HG02840 (cell line): ENCODE results near the gene SLC35F4.
A peak's percentile ranks its signal among the peaks of the same experiment; 100 is the strongest.

Experiments
- ATAC-seq: cut with Tn5 transposase; IDR thresholded peaks from one replicate; pipeline ENCODE4 v1.9.1; 2021; ENCODE audit warnings: mild to moderate bottlenecking, moderate library complexity, moderate number of reproducible peaks; ENCODE audit not compliant: unreplicated experiment, low FRiP score

The SLC35F4 gene

DNA sequence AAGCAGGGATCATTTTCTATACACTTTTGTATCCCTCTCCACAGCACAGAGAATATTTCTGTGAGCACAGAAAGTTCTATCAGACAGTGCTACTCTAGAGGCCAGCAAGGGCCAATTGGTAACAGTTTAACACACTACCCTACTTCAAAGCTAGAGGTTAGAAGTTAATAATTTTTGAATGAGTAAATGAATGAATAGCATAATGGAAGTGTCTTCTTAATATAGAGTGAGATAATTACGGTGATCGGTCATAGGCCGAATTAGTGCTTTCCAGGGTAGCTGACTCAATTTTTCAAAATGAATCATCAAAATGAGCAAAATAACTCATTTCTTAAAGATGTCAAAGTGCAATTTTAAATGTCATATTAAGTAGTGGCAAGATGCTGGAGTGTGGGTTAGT, 305.2 kb downstream of the SLC35F4 start:
- ATAC-seq: peak; percentile 84

DNA sequence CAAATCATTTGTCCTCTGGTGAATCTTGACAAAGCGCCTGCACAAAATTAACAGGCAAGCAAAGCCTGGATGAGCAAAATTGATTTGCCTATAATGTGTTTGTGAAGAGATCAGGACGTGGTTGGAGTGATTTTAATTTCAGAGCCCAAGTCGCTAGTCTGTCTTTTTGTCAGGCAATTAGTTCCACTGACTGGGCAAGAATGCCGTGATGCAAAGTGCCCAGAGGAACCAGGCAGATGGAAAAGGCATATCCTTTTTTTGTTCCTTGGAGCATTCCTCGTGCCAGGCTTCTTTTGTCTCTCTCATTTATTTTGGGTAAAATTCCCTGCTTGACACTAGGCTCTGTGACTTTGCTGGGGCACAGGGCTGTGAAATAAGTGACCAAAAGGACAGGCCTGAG, 306.3 kb downstream of the SLC35F4 start:
- ATAC-seq: no peak

DNA sequence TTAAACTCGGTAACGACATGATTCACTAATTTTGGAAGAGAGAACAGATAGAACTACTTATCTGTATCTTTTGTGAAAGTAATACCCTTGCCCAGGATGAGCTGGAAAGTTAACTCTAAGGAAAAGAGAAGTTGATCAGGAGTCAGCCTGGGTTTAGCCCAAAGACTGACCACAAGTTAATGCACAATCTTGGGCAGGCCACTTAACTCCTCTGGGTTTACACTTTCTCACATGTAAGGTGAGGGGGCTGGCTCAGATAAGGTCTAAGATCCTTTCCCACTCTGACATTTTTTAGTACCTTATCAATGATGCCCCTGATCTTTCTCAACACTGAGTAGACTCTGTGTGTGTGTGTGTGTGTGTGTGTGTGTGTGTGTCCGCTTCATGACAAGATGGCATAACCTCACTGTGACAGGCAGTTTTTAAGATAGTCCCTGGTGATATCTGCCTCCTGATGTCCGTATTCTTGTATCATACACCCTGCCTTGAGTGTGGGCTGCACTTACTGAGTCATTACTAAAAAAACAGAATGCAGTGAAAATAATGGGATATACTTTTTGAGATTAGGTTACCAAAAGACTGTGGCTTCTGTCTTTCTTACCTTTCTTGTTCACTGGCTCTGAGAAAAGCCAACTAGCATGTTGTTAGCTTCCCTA, 316.0 kb downstream of the SLC35F4 start:
- no peak for ATAC-seq

DNA sequence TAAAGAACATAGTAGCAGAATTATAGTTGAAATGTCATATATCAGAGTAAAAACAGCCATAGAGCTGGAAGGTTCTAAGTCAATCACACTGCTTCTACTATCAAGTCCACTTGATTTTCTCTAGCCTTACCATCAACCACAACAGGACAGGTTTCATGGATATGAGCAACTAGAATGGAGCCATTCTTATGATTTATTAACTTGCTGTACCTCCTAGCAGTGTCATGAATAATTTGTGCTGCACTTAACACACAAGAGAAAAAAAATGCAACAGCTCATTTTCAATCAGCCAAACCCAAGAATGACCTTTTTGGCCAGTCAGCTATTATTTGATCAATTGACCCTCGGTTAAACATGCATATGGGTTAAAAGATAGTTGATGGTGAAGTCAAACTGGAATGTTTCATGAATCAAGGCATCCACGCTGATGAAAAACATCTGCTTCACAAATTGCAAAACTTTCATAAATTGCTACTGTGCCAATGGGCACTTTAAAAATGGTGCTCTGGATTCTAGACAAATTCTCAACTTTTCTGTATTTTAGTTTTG, 316.8 kb downstream of the SLC35F4 start:
- ATAC-seq: no peak

DNA sequence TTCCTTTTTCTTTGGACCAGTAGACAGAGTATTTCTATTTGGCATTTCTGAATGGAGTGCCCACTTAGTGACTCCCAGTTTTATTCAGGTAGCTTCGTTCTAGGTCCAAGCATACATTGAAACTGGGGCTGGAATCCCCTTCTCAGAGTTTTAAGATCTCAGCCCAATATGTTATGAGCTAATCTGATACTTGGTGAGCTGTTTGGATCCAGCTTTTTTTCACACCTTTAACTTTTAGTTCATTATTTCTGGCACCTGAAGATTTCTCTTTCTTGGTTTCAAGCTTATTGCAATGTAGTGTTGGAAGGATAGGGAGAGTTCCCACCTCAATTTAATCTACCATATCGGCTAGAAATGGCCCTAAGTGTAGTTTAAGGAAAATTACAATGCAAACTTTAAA, 318.8 kb downstream of the SLC35F4 start:
- no peak for ATAC-seq

DNA sequence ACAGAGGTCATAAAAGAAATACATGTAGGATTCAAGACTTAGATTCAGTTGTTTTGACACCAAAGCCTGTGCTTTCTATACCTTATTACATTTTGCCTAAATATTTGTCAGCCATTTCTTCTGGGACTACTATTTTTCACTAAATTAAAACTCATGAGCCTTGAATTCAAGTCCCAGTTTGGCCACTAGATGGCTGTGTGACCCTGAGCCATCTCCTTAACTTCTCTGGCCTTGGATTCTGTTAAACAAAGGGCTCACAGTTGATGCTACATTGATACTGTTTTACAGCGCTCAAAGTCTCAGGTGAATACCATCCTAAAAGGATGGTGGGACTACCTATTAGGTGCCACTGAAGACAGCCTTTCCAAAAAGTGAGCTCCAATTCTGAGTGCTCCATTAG, 332.7 kb downstream of the SLC35F4 start:
- no peak for ATAC-seq

DNA sequence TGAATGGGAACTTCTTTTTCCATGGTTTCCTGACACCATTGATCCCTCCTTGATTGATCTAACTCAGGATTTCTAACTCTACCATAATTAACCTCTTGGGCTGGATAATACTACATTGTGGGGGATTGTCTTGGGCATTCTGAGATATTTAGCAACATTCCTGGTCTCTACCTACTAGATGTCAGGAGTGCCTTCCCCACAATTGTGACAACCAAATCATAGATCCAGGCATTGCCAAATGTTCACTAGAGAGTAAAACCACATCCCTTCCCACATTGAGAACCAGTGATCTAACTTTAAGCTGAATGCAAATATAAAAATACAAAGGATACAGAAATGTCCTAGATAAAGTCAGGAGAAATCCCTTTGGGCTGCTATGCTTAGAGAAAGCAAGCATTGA, 335.3 kb downstream of the SLC35F4 start:
- no peak for ATAC-seq

DNA sequence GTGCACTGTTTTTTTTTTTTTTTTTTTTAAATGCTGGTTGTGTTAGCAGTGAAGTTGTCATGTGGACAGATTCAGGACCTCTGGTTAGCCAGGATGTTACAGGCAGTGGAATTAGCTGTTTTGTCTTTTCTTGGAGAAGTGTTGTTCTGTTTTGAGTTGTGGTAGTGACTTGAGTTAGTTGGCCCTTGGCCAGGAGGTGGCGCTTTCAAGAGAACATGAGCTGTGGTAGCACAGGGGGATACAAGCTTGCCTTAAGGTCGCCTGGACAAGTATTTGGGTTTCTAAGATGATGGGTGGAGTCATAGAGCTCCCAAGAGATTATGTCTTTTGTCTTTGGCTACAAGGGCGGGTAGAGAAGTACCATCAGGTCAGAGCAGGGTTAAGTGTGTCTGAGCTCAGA, 338.9 kb downstream of the SLC35F4 start:
- ATAC-seq: no peak

DNA sequence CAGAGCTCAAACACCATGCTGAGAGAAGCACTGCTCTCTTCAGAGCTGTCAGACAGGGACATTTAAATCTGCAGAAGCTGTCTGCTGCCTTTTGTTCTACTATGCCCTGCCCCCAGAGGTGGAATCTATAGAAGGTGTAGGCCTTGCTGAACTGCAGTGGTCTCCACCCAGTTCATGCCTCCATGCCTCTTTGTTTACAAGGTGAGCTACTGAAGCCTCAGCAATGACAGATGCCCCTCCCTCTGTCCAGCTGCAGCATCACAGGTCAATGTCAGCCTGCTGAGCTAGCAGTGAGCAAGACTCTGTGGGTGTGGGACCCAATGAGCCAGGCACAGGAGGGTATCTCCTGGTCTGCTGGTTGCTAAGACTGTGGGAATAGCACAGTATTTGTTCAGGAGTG, 346.8 kb downstream of the SLC35F4 start:
- ATAC-seq: no peak
